ENCODE measurements around the gene ADGRB3.
A peak's percentile ranks its signal among the peaks of the same experiment; 100 is the strongest.
"Not testable (repeated sequence)": the region's sequence is repeated elsewhere in the genome, so short reads cannot be mapped to it uniquely, and the experiment has no call there.

Gene ADGRB3

GRCh38 chr6:69421269-69421668 lies 786.2 kb downstream of the ADGRB3 start:
- DNase-seq, result no peak

GRCh38 chr6:69422020-69422419 lies 786.9 kb downstream of the ADGRB3 start:
- no peak for DNase-seq

GRCh38 chr6:69422475-69422874 lies 787.4 kb downstream of the ADGRB3 start:
- peak in 8 of 51 donors; percentile 2 to 29 (median 16) for DNase-seq

GRCh38 chr6:69423785-69424184 lies 788.7 kb downstream of the ADGRB3 start:
- DNase-seq, result no peak

- no peak for DNase-seq
These were observed 789.5 kb downstream of the ADGRB3 start for GRCh38 chr6:69424581-69424980.

- DNase-seq, result no peak
These were observed 792.8 kb downstream of the ADGRB3 start for GRCh38 chr6:69427882-69428281.

- DNase-seq, result not testable (repeated sequence)
These were observed 797.1 kb downstream of the ADGRB3 start for GRCh38 chr6:69432168-69432567.

- DNase-seq, result not testable (repeated sequence)
These were observed 798.0 kb downstream of the ADGRB3 start for GRCh38 chr6:69433116-69433515.

- DNase-seq, result peak in 1 of 51 donors; percentile 27
These were observed 803.0 kb downstream of the ADGRB3 start for GRCh38 chr6:69438113-69438512.

Data from hypothalamus (tissue), 51 donors.